BJ (cell line): ENCODE data around the gene DEPDC5. TPM values are rescaled to one million over a fixed set of nuclear protein-coding genes. Genes with fewer than 3 reads are reported as not detected.
"Not testable (repeated sequence)": the region's sequence is repeated elsewhere in the genome, so short reads cannot be mapped to it uniquely, and the experiment has no call there.

Experiments
- CTCF ChIA-PET: fragments of 350-600 bp; formaldehyde crosslinking; extraction: SDS; loops from one replicate; lab custom pipeline; 2021; ENCODE audit warnings: antibody characterized with exemption, inconsistent platforms; lab: Yijun Ruan, JAX
- POLR2A ChIA-PET: fragments of 300-600 bp; sonication (Branson Sonifier 250); formaldehyde crosslinking; extraction: SDS; loops from one replicate; lab custom pipeline; 2021; ENCODE audit warnings: antibody characterized with exemption; lab: Charles Lee
- DNase-seq: peaks from one replicate; pipeline ENCODE4 v3.0.0-alpha.2; 2011; ENCODE audit warnings: low read depth
- H3K27me3 ChIP-seq: 2 replicates; pipeline ENCODE4 v1.6.0; 2011; ENCODE audit warnings: low read length; ENCODE audit not compliant: control insufficient read depth, insufficient read depth
- H3K36me3 ChIP-seq: 2 replicates; pipeline ENCODE4 v1.5.1; 2011; ENCODE audit warnings: low read length; ENCODE audit not compliant: control insufficient read depth, insufficient read depth
- H3K4me3 ChIP-seq: 2 replicates; pipeline ENCODE4 v1.5.1; 2011; ENCODE audit warnings: low read depth, mild to moderate bottlenecking, control low read depth, low read length
- polyA plus RNA-seq: library from polyadenylated mRNA; depleted of rRNA; stranded (reverse); fragments of >200 nt; gene quantifications from 2 replicates; pipeline ENCODE4 v1.2.3, GENCODE V29; 2011
- TF ChIP-seq, protein P1 (sequence below): IDR thresholded peaks from 2 replicates; pipeline ENCODE4 v1.5.1; 2011; ENCODE audit warnings: low read depth, mild to moderate bottlenecking, control low read depth, inconsistent platforms, low read length, moderate library complexity; ENCODE audit not compliant: insufficient read depth

The DEPDC5 gene
- polyA plus RNA-seq, 1 experiment, result 6.8 TPM

DNA sequence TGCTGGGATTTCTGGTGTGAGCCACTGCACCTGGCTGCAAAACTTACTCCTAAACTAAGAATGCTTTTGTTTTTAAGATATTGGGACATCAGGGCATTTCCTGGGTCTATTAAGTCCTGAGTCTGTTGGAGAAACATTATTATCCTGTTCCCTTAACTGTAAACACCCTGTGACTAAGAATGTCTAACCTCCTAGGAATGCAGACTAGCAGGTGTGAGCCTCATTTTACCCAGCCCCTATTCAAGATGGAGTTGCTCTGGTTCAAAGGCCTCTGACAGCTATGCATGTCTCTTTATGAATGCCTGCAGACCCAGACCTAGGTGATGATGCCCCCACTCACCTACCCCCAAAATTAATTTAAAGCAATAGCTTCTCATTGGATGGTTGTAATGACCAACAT lies 46.2 kb downstream of the DEPDC5 start:
- POLR2A ChIA-PET, result no interaction called here
- TF ChIP-seq, protein P1, sequence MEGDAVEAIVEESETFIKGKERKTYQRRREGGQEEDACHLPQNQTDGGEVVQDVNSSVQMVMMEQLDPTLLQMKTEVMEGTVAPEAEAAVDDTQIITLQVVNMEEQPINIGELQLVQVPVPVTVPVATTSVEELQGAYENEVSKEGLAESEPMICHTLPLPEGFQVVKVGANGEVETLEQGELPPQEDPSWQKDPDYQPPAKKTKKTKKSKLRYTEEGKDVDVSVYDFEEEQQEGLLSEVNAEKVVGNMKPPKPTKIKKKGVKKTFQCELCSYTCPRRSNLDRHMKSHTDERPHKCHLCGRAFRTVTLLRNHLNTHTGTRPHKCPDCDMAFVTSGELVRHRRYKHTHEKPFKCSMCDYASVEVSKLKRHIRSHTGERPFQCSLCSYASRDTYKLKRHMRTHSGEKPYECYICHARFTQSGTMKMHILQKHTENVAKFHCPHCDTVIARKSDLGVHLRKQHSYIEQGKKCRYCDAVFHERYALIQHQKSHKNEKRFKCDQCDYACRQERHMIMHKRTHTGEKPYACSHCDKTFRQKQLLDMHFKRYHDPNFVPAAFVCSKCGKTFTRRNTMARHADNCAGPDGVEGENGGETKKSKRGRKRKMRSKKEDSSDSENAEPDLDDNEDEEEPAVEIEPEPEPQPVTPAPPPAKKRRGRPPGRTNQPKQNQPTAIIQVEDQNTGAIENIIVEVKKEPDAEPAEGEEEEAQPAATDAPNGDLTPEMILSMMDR, result no peak

DNA sequence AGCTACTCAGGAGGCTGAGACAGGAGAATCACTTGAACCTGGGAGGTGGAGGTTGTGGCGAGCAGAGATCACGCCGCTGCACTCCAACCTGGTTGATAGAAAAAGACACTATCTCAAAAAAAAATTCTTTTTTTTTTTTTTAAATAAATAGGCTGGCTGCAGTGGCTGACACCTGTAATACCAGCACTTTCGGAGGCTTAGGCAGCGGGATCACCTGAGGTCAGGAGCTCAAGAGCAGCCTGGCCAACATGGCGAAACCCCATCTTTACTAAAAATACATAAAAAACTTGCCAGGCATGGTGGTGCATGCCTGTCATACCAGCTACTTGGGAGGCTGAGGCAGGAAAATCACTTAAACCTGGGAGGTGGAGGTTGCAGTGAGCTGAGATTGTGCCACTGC lies 47.0 kb downstream of the DEPDC5 start:
- POLR2A ChIA-PET, CTCF ChIA-PET, H3K4me3 ChIP-seq, DNase-seq, H3K27me3 ChIP-seq: not testable (repeated sequence)
- peaks cover 15% of the 10 kb centered on the region for H3K36me3 ChIP-seq

More for the DNA sequence above, 46.2 kb downstream of the DEPDC5 start:
- Histone ChIP-seq H3K36me3 (peaks cover 15% of the 10 kb centered on the region), H3K4me3 (no peak overlapping the region), H3K27me3 (no peaks in the 10 kb centered on the region)
- DNase-seq, result no peak
- CTCF ChIA-PET, result no interaction called here

DNA sequence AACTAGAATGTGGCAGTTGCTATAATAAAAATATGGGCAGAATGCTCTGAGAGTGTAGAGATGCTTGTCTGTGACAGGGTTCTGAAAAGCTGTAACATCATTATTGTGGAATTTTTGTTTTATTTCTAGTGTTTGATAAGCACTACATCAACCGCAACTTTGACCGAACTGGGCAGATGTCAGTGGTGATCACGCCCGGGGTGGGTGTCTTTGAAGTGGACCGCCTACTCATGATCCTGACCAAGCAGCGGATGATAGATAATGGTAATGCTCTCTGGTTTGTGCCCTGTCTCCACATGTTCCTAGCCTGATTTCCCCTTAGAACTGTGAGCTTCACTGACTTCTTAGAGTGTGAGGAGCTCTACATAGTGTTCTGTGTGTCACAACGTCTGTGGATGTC lies 48.8 kb downstream of the DEPDC5 start:
- TF ChIP-seq, protein P1, result no peak
- DNase-seq, result no peak
- Histone ChIP-seq H3K27me3 (no peaks in the 10 kb centered on the region), H3K36me3 (peaks cover 15% of the 10 kb centered on the region), H3K4me3 (no peak overlapping the region)
- CTCF ChIA-PET, result no interaction called here
- POLR2A ChIA-PET, result no interaction called here

DNA sequence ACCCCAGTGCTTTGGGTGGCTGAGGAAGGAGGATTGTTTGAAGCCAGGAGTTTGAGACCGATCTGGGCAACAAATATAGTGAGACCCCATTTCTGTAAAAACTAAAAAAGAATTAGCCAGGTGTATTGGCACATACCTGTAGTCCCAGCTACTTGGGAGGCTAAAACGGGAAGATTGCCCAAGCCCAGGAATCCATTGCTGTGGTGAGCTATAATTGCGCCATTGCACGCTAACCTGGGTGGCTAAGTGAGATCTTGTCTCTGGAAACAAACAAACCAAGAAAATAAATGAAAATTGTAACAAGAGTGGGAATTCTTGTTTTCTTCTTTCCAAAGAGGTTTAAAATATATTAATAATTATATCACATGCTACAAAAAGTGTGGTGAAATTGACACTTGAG lies 52.9 kb downstream of the DEPDC5 start:
- POLR2A ChIA-PET, result no interaction called here
- Histone ChIP-seq H3K27me3 (no peaks in the 10 kb centered on the region), H3K4me3 (no peak overlapping the region), H3K36me3 (peaks cover 12% of the 10 kb centered on the region)
- CTCF ChIA-PET, result no interaction called here
- TF ChIP-seq, protein P1, result no peak
- no peak for DNase-seq

DNA sequence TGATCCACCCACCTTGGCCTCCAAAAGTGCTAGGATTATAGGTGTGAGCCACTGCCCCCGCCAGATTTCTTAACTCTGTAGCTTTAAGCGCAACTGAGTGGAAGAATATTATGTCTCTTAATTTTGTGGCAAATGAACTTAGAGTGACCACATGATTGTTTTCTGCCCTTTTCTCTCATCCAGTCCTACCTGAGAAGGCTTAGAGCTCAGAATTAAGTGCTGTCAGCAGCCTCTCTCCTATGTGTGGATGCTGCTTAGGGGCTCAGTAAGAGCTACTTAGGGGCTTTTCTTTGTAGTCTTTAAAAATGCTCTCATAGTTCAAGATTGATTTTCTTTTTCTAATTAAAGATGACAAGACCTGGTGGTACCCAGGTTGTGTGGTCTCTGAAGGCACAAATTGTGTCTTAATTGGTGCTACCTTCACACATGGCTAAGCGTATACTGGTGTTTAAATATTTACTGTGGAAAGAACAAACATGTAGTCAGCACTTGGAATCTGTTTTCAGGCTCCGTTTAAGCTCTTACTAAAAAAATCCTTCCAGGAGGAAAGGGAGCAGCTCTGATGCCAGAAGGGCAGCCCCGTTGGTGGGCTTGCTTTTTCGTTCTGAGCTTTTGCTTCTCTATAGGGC lies 59.3 kb downstream of the DEPDC5 start:
- ChIA-PET CTCF (interaction anchor here (1.3 kb wide), 1 partner anchor 12 kb away, joined by 5 read pairs; no protein-coding TSS in a partner anchor), POLR2A (no interaction called here)
- H3K27me3 ChIP-seq, result no peaks in the 10 kb centered on the region
- H3K4me3 ChIP-seq, result no peak overlapping the region
- DNase-seq, result no peak
- TF ChIP-seq, protein P1, result no peak
- peaks cover 4% of the 10 kb centered on the region for H3K36me3 ChIP-seq

DNA sequence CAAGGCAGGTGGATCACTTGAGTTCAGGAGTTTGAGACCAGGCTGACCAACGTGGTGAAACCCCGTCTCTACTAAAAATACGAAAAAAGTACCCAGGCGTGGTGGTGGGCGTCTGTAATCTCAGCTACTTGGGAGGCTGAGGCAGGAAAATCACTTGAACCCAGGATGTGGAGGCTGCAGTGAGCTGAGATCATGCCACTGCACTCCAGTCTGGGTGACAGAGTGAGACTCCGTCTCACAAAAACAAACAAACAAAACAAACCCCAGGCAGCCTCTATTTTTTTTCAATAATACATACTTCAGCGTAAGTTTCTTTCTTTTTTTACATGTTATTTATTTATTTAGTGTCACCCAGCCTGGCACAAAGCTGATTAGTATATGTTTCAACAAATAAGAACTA lies 60.1 kb downstream of the DEPDC5 start:
- DNase-seq, H3K36me3 ChIP-seq, H3K4me3 ChIP-seq, H3K27me3 ChIP-seq, POLR2A ChIA-PET: not testable (repeated sequence)
- CTCF ChIA-PET, result interaction anchor here (1.3 kb wide), 1 partner anchor 12 kb away, joined by 5 read pairs; no protein-coding TSS in a partner anchor
